NCI-H460 (cell line): ENCODE data around the gene SACM1L. TPM values are rescaled to one million over a fixed set of nuclear protein-coding genes. Genes with fewer than 3 reads are reported as not detected.
A peak's percentile ranks its signal among the peaks of the same experiment; 100 is the strongest.
"Not testable (repeated sequence)": the region's sequence is repeated elsewhere in the genome, so short reads cannot be mapped to it uniquely, and the experiment has no call there.

Experiments
- DNase-seq: peaks from one replicate; pipeline ENCODE4 v3.0.0-alpha.2; 2016; ENCODE audit warnings: low read depth; ENCODE audit errors: extremely low read depth
- total RNA-seq: library from RNA; depleted of rRNA; stranded (reverse); fragments of >200 nt; shearing (Covaris generic); gene quantifications from 2 replicates; pipeline ENCODE4 v1.2.3, GENCODE V29; 2014

Gene SACM1L
- total RNA-seq, 1 experiment from 2014 or later: 24.3 TPM

DNA sequence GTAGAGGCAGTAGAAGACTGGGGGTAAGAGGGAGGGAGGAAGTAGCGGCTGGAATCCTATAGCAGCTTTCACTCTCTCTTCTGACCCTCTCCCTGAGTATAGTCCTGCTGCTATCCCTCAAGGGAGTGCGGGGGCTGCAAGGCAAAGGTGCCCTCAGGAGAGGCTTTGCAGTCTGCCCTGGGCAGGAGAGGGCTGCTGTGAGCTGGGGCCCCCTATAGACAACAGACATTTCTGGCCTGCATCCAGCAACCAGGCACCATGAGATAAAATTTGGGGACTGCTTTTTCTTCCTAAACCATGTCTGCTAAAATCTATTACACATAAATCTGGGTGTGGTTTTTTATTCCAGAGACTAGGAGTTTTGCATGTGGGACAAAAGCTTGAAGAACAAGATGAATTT is 48.0 kb downstream of the SACM1L start:
- DNase-seq: no peak

DNA sequence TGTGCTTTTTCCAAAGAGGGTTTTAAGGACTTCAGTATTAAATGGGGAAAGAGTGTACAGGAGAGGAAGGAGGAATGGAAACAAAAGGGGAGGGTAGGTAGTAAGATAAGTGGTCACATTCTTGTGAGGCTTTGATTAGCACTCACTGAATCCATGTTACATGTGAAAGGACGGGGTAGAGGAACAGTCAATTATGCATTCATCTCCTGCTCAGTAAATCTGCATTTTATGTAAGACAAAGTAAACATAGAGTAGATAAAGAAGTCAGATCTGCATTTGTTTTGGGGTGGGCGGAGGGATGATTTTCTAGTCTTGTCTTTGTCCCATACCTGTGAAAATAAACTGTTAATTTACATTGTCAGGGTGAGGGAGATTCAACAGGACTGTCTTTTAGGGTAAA is 50.8 kb downstream of the SACM1L start:
- DNase-seq: no peak

- DNase-seq: no peak
These were observed 52.1 kb downstream of the SACM1L start for GRCh38 chr3:45741247-45741646.

GRCh38 chr3:45741742-45742460 is 52.7 kb downstream of the SACM1L start:
- DNase-seq: no peak

DNA sequence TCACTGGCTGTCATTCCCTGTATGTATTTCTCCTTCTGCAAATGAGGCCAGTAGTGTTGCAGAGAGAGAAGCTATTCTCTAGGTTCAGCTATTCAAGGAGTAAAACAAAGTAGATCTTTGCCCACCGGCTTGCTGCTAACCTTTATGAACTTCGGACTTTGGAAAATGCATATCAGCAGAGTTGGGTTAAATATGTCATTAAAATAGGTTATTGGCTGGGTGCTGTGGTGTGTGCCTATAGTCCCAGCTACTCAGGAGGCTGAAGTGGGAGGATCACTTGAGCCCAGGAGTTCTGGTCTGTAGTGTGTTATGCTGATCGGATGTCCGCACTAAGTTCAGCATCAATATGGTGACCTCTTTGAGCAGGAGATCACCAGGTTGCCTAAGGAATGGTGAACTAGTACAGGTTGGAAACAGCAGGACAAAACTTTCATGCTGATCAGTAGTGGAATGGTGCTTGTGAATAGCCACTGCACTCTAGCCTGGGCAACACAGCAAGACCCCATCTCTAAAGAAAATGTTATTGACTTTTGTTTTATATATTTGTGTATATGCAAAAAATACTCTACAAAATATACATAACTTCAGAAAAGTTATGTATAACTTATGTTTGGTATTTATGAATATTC is 53.4 kb downstream of the SACM1L start:
- no peak for DNase-seq

DNA sequence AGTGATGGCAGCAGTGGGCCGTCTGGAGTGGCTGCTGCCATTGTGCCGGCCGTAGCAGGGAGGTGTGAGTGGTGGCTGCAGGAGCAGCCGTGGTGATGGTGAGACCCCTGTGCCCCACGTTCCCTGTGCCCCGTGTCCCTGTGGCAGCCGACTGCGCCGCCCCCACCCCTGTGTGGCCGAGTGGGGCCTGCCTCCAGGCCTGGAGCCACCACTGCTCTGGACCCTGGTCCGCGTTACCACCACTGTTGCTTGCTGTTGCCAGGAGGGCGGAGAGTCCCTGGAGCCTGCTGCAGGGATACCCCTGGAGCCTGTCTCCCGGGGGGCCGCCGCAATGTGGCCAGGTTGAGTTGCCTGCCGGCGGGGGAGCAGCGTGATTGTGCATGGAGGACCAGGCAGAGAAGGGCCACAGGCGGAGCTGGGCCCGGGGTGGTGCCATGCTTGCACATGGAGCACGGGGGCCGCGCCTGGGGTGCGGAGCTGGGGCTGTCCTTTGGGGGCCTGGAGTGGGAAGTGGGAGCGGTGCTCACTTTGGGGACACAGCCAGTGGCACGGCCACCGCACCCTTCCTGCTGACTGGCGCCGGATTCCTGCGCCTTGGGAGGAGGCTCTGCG is 57.1 kb downstream of the SACM1L start:
- DNase-seq: no peak

- DNase-seq: no peak
These were observed 57.8 kb downstream of the SACM1L start for GRCh38 chr3:45746777-45747622.

DNA sequence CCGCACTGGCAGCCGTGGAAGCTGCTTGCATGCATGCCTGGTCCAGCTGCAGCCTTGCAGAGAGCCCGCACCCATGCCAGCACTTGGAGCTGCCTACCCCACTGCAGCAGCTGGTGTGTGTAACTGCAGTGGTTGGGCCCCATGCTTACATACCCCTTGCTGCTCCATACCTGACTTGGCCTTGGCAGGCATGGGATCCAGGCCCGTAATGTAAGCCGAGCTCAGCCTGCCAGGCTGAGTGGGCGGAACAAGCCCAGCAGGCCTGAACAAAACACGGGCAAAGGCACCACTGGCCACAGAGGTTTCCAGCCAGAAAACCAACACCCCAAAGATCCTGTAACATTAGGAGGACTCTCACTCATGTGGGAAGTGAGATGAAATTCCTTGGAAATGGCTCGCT is 58.9 kb downstream of the SACM1L start:
- no peak for DNase-seq

GRCh38 chr3:45749036-45749600 is 59.9 kb downstream of the SACM1L start:
- DNase-seq: not testable (repeated sequence)

GRCh38 chr3:45749880-45750279 is 60.7 kb downstream of the SACM1L start:
- no peak for DNase-seq

GRCh38 chr3:45751537-45752242 is 62.5 kb downstream of the SACM1L start:
- no peak for DNase-seq

GRCh38 chr3:45753095-45753494 is 63.9 kb downstream of the SACM1L start:
- no peak for DNase-seq

DNA sequence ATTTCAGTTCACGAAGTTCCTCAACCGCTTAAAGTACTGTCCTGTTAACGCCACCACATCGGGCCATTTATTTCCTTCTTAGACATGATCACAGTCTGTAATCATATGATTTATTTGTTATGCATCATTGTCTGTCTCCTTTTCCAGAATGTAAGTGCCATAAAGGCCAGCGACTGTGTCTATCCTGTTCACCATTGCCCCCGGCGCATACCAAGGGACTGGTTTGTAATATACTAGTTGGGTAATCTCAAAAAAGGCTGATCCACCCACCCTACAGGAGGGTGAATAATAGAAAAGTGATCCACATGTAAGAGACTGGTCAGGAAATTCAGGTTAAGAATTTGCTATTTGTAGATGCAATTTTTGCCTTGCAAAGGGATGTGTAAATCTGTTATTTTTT is 65.3 kb downstream of the SACM1L start:
- no peak for DNase-seq

GRCh38 chr3:45756055-45756454 is 66.9 kb downstream of the SACM1L start:
- DNase-seq: no peak

- not testable (repeated sequence) for DNase-seq
These were observed 67.9 kb downstream of the SACM1L start for GRCh38 chr3:45757141-45757540.

- no peak for DNase-seq
These were observed 69.7 kb downstream of the SACM1L start for GRCh38 chr3:45758871-45759270.

- no peak for DNase-seq
These were observed 70.7 kb downstream of the SACM1L start for GRCh38 chr3:45759851-45760250.

GRCh38 chr3:45760878-45761711 is 71.9 kb downstream of the SACM1L start:
- DNase-seq: peak; percentile 38

DNA sequence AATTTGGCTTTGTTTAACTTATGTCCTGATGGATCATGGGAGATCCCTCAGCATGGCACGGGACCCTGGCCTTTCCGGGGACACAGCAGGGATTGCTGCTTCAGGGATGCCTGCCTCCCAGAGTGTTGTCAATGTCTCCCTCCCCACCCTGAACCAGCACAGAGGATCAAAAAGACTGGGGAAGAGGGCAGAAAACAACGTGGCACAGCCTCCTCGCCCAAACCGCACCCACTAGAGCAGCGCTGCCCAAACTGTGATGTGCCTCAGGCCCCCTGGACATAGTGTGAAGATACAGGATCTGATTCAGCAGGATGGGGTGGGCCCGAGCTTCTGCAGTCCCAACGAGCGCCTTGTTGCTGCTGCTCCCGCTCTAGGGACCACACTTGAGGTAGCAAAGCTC is 72.6 kb downstream of the SACM1L start:
- no peak for DNase-seq
